GM21717 (cell line): ENCODE data around the gene TRDN.
"Not testable (repeated sequence)": the region's sequence is repeated elsewhere in the genome, so short reads cannot be mapped to it uniquely, and the experiment has no call there.

Experiments
- ATAC-seq: cut with Tn5 transposase; IDR thresholded peaks from one replicate; pipeline ENCODE4 v1.9.1; 2021; ENCODE audit warnings: mild to moderate bottlenecking, moderate library complexity; ENCODE audit not compliant: unreplicated experiment

Gene TRDN

DNA sequence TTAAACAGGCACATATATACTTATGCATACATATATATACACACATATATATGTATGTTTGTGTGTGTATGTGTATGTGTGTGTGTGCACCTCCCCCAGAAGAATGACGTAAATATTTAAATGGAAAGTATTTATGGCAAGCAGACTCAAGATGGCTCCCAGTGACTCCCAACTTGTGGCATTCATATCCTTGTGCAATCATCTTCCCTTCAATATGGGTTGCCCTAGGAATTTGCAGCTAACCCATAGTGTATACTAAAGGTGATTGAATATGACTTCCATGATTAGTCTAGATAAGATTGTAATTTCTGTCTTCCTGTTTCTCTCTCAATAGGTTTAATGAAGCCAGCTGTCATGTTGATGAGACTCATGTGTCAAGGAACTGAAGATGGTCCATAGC is 127.6 kb downstream of the TRDN start:
- no peak for ATAC-seq

DNA sequence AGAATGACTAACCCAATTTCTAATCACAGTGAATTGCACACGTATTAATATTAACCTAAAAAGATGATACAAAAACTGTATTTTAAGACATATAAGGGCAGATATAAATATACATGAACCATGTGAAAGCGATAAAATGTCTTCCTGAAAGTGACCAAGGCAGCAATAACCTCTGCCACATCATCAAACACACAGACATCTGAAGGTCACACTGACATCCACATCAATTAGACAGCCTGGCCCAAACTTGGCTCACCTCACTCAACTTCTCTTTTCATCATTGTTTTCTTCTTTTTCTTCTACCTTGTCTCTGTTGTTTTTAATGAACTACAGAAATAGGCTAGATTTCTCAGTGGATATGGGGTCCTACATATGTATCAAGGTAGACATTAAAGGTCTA is 128.5 kb downstream of the TRDN start:
- ATAC-seq = no peak

DNA sequence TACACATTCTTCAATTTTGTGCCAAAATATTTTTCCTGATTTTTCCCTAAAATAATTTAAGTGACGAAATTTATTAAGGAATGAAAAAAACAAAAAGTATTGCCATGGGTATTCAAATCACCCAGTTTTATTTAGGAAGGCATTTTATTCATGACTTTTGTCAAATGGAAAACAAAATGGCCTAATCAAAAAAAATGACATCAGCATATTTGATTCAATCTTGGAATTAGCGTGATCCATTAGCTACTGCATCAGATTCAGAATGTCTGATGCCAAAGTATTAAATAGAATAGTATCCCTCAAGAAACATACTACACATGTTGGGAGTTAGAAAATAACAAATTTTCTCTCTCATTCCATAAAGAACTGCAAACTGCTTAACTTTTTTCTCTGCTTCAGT is 129.2 kb downstream of the TRDN start:
- no peak for ATAC-seq

DNA sequence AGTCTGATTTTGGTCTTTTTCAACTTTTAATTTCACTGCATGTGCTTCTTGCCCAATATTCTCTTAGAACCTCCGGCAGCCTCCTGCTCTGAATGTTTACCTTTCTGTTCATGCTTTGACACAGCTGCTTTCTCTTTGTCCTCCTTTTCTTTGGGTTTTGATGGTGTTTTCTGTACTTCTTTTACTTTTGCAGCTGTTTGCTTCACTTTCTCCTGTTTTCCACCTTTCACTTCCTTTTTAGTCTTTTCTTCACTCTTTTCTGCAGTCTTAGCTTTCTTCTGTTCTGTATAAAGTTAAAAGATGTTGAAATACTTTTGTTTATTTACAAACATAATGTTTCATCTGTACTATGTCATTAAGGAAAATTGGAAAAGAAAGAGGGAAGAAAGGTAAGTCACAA is 133.1 kb downstream of the TRDN start:
- ATAC-seq = no peak

DNA sequence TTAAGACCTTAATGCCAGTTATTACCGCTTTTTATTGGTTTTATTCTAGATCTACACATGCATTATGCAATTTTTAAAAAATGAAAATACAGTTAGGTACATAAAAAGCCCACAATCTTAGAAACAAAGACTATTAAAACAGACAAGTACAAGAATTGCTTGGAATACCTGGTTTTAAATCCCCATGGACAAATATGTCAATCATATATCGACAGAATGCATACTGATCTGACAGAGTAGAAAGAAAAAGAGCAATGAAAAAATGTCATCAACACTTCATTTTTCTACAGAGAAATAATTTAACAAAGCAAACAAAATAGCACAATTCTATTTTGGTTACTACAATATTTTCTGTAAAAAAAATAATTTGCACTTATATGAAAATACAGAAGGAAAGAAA is 139.7 kb downstream of the TRDN start:
- ATAC-seq = no peak

DNA sequence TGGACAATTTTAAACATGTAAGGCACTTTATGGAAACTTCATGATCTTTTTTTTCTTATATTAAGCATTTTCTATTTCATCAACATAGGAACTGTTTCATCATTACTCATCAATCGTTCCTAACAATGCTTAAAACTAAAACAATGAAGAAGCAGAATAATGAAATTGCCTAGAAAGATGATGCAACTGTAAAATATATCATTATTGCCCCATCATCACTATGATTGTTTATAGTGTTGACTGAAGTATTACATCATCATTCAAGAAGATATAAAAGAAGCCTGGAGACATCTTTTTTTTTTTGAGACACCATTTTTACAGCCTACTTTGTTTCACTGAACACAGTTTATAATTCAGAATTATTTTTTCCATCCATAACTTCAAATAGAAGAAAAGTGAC is 147.2 kb downstream of the TRDN start:
- ATAC-seq = no peak

DNA sequence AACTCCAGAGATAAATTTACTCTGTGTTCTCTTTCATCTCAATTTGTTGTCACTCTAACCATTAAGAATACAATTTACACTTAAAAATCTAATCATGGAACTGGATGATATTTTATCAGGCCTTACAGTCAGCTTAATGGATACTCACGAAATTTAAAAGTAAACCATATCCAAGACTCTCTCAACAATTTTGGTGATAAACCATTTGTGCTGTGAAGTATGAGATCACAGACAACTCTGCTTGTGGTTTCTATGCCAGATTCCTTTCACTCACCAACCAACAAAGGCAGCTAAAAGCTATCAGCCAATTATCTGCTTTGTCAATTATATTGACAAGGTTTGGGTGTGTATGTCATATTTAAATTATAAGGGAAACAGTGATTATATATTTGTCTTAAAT is 155.8 kb downstream of the TRDN start:
- ATAC-seq = no peak

DNA sequence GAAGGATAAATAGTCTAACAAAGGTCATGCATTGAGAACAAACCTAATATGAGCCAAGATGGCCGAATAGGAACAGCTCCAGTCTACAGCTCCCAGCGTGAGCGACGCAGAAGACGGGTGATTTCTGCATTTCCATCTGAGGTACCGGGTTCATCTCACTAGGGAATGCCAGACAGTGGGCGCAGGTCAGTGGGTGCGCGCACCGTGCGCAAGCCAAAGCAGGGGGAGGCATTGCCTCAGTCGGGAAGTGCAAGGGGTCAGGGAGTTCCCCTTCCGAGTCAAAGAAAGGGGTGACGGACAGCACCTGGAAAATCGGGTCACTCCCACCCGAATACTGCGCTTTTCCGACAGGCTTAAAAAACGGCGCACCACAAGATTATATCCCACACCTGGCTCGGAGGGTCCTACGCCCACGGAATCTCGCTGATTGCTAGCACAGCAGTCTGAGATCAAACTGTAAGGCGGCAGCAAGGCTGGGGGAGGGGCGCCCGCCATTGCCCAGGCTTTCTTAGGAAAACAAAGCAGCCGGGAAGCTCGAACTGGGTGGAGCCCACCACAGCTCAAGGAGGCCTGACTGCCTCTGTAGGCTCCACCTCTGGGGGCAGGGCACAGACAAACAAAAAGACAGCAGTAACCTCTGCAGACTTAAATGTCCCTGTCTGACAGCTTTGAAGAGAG is 164.6 kb downstream of the TRDN start:
- ATAC-seq = not testable (repeated sequence)

DNA sequence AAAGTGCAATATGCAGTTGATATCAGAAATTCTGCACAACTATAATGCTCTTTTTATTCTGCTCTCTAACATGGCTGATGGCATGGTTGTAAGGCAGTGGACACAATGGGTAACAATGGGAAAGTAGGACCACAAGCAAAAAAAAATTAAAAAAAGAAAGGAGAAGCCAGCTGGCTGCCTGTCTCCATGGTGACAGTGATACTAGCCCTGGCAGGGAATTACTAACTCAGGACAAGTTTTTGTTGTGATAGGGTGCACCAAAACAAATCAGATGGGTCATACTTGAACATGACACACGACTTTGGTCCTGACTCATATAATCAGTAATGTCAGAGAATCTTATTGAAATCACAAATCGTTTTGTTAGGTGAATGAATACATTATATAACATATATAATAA is 169.4 kb downstream of the TRDN start:
- ATAC-seq = no peak

DNA sequence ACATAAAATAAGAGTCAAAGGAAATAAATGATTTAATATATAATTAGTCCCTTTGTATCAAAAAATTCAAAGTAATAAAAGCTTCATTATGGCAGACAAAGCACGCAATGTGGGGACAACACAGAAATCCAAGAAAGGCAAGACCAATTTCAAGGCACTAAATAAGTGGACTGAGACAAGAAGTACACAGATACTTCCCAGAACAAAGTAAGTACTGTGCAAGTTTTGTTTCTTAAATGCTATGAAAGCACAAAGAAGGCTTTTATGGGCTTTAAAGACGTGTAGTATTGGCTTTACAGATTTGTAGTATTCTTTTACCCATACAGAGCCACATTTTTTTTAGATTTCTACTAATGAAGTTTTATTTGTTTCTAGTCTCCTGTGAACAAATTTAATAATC is 174.6 kb downstream of the TRDN start:
- ATAC-seq = no peak

DNA sequence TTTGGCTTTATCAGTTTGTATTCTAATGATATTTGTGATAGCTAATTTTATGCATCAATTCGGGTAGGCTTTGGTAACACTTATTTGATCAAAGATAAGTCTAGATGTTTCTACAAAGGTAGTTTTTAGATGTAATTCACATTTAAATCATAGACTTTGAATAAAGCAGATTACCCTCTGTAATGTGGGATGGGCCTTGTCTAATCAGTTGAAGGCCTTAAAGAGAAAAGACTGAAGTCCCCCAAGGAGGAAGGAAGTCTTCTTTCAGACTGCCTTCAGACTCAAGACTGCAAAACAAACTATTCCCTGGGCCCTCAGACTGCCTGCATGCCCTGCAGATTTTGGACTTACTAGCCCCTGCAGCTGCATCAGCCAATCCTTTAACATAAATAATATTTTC is 178.5 kb downstream of the TRDN start:
- ATAC-seq = no peak

DNA sequence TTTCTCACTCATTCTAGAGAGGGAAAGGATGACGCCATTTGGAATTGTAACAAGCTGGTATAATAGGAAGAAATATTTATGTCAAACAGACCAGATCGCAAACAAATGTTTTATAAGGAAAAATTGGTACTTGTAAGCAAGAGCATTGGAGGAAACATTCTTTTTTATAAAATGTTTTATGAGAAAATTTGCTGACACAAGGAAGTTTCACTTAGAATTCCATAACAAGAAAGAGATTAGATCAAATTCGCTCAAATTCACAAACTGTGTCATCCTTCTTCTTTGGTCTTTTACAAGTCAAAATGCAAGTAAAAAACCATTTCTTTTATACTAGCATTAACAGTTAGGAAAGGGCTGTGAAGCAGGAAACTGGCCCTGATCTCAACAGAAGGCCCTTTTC is 179.9 kb downstream of the TRDN start:
- no peak for ATAC-seq

DNA sequence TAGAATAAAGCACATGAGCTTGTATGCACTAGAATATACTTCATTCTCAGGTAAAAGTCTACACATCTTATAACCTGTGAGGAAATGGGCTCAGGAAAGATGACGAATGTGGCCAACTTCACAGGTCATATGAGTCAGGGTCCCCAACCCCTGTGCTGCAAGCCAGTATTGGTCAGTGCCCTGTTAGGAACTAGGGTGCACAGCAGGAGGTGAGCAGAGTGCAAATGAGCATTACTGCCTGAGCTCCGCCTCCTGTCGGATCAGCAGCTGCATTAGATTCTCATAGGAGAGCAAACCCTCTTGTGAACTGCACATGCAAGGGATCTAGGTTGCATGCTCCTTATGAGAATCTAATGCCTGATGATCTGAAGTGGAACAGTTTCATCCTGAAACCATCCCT is 182.3 kb downstream of the TRDN start:
- no peak for ATAC-seq

DNA sequence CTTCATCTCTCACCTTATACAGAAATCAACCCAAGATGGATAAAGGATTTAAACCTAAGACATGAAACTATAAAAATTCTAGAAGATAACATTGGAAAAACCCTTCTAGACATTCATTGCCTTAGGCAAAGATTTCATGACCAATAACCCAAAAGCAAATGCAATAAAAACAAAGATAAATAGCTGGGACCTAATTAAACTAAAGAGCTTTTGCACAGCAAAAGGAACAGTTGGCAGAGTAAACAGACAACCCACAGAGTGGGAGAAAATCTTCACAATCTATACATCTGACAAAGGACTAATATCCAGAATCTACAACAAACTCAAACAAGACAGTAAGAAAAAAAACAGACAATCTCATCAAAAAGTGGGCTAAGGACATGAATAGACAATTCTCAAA is 183.7 kb downstream of the TRDN start:
- ATAC-seq = not testable (repeated sequence)

DNA sequence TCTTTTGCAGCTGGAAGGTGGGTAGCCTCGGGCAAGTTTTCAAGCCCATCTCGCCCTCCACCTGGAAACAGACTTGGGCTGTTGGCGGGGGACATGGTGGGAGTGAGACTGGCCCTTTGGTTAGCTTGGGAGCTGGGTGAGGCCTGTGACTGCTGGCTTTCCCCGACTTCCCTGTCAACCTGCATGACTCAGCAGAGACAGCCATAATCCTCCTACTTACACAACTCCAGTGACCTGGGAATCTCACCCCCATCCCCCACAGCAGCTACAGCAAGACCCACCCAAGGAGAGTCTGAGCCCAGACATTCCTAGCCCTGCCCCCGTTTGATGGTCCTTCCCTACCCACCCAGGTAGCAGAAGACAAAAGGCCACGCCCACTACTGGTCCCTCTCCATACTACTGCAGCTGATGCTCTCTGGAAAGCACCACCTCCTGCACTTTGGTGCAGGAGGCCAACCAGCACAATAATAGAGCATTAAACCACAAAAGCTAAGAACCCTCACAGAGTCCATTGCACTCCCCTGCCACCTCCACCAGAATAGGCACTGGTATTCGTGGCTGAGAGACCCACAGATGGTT is 188.4 kb downstream of the TRDN start:
- no peak for ATAC-seq

DNA sequence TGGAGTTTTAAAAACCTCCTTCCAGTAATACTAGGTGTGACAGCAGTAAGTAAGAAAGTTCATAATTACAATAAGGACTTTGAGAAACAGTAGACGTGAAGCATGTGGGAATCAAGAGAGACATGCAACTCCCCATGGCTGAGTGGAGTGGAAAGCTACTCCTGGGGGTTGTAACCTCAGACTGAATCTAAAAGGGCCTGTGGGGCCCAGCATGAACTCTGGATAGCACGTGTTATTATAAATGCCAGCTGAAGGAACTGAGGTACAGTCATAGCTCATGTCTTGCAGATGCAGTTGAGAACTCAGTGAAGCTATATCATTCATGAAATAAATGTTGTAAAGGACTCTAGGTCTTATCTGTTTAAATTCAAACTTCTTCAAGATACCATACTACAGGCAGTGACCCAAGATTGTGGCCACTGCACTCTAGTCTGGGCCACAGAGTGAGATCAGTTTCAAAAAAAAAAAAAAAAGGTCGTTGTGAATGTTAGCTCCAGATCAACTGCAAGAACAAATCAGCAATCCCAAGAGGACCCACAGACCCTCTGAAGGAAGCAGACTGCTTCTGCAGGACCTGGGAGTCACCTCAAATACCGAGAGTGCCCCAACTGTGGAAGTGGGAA is 189.3 kb downstream of the TRDN start:
- no peak for ATAC-seq

DNA sequence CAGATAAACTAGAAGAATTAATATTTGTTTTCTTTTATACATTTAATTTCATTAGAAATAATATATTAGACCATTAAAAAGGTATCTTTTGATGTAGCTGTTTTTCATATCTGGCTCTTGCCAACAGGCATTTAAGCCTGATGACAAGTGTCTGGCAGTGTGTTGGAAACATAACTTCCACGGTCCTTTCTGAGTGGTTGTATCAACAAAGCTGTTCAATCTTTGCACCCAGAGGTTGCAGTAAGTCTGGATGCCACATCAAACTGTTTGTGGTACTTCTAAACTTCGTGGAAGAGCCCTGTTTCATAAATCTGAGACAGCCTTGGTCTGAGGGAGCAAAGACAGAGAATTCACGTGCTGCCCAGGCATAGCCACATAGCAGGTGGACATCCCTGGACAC is 197.4 kb downstream of the TRDN start:
- ATAC-seq = no peak

DNA sequence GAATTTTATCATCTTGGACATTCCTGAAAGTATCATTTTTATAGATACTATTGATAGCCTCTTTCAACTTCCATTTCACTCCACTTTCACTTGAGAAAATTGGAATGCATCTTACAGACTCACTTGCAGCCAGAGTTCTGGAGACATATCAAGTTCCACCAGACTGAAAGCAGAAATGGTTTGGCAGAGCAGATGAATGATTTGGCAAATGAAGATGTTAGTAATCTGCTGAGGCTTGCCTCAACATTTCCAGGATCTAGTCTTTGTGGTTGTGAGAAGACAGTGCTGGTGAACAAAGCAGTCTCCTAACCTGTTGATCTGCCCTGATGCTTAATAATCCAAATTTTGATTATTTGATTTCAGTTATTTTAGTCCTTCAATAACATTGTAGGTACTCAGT is 202.6 kb downstream of the TRDN start:
- no peak for ATAC-seq

DNA sequence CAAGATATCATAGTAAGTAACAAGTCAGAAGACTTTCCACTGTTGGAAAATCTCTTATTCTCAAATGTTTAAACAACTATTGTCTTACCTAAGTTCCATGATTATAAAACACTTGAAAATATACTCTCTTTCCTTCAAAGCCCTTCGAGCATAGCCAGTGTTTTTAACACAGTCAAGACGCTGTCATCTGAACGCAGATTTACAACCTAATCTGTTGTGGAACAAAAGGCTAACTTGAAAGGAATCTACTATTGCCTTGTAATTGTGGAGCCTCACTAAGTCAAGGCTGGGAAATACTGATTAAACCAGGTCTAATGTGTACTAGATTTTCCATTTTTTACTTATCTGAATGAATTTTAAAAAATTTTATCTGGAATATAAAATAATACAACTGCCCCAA is 205.8 kb downstream of the TRDN start:
- no peak for ATAC-seq

DNA sequence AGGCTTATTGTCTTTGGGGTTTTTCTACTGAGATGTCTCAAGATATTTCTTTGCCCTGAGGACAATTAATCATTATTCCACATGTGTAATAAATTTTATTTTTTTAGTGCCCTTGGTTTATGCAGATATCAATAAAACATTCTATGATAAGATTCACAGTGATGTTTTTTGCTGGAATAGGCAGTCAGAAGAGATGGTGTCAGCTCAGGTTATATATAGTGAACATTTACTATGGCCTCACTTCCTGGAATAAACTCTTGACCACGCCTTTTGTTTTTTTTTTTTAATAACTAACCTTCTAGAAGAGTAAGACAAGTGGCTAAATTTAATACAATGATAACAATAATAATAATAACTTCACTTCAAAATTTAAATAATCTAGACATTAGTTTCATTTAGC is 209.7 kb downstream of the TRDN start:
- no peak for ATAC-seq

DNA sequence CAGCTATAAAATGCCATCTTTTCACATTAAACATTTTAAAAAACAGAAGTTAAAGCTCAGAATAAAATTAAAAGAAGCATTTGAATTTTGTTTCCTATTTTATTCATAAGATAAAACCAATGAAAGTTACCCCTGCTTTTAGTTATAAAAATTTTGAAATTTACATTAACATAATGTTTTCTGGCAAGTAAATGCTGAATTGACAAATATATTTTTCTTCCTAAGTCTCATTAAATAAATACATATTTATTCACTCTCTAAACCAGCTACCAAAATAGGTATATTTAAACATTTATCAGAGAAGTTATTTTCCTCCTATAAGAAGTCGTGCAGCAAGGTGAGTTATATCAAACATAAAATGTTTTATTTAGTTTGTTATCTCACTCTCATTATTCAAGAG is 213.6 kb downstream of the TRDN start:
- no peak for ATAC-seq

DNA sequence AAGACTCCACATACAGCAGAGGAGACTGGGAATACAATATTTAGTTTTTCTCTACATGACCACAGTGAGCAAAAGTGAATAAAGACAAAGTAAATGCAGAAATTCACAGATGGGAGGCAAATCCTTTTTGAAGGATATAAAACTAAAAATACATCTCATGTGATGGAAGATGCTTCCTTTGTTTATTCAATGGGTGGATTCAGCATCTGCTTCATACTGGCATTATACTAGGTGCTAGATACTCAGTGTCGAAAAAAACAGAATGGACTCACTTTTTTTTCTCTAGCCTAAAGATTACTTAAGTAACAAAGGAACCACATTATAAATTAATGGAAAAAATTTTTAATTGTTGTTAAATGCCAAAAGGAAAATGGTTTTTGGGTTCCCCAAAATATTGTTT is 216.2 kb downstream of the TRDN start:
- ATAC-seq = no peak

DNA sequence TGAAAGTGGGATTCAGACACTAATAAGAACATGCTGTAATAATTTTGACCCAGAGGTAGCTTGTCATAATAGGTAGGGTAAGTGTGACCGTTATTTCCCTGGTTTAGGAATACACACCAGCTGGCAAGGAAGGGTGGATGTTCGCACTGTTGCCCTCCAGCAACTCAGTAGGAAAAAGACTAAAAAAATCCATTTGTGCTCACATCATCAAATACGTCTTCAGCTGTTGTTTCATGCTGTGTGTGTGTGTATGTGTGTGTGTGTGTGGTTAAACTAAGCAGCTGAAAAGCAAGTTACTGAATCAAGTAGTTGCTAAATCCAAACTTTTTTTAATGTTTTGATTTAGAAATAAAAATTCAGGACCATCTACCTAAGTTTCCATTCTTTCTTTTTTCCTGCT is 218.7 kb downstream of the TRDN start:
- ATAC-seq = no peak
